ENCODE measurements around the gene VWC2L.

DNA sequence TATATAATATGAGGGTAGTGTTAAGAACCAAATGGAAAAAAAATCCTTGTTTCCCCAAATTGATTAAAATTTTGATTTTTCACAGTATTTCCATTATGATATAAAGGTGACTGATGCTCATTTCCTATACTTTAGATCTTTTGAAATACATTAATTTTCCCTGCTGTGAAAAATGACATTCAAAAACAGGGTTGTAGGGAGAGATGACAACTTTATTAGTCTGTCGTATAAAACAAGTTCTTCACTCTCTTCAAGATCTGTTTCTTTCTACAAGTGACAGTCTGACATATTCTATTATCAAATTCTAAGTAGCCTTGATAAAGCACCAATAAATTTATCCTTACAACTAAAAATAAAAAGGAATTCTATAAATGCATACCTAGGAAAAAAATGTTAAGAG is 45.3 kb upstream of the VWC2L start:
- TF ChIP-seq, protein P1, sequence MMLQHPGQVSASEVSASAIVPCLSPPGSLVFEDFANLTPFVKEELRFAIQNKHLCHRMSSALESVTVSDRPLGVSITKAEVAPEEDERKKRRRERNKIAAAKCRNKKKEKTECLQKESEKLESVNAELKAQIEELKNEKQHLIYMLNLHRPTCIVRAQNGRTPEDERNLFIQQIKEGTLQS (IDR thresholded peaks at IDR 0.05): no peak
- TF ChIP-seq TAF1 (conservative IDR thresholded peaks at IDR 0.05): no peak
- TF ChIP-seq, protein P2, sequence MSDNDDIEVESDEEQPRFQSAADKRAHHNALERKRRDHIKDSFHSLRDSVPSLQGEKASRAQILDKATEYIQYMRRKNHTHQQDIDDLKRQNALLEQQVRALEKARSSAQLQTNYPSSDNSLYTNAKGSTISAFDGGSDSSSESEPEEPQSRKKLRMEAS (IDR thresholded peaks at IDR 0.05): no peak
- TF ChIP-seq, protein P3, sequence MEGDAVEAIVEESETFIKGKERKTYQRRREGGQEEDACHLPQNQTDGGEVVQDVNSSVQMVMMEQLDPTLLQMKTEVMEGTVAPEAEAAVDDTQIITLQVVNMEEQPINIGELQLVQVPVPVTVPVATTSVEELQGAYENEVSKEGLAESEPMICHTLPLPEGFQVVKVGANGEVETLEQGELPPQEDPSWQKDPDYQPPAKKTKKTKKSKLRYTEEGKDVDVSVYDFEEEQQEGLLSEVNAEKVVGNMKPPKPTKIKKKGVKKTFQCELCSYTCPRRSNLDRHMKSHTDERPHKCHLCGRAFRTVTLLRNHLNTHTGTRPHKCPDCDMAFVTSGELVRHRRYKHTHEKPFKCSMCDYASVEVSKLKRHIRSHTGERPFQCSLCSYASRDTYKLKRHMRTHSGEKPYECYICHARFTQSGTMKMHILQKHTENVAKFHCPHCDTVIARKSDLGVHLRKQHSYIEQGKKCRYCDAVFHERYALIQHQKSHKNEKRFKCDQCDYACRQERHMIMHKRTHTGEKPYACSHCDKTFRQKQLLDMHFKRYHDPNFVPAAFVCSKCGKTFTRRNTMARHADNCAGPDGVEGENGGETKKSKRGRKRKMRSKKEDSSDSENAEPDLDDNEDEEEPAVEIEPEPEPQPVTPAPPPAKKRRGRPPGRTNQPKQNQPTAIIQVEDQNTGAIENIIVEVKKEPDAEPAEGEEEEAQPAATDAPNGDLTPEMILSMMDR (IDR thresholded peaks at IDR 0.05; ENCODE audit: low read depth, low read length, missing input control): no peak
- TF ChIP-seq, protein P4, sequence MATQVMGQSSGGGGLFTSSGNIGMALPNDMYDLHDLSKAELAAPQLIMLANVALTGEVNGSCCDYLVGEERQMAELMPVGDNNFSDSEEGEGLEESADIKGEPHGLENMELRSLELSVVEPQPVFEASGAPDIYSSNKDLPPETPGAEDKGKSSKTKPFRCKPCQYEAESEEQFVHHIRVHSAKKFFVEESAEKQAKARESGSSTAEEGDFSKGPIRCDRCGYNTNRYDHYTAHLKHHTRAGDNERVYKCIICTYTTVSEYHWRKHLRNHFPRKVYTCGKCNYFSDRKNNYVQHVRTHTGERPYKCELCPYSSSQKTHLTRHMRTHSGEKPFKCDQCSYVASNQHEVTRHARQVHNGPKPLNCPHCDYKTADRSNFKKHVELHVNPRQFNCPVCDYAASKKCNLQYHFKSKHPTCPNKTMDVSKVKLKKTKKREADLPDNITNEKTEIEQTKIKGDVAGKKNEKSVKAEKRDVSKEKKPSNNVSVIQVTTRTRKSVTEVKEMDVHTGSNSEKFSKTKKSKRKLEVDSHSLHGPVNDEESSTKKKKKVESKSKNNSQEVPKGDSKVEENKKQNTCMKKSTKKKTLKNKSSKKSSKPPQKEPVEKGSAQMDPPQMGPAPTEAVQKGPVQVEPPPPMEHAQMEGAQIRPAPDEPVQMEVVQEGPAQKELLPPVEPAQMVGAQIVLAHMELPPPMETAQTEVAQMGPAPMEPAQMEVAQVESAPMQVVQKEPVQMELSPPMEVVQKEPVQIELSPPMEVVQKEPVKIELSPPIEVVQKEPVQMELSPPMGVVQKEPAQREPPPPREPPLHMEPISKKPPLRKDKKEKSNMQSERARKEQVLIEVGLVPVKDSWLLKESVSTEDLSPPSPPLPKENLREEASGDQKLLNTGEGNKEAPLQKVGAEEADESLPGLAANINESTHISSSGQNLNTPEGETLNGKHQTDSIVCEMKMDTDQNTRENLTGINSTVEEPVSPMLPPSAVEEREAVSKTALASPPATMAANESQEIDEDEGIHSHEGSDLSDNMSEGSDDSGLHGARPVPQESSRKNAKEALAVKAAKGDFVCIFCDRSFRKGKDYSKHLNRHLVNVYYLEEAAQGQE (IDR thresholded peaks at IDR 0.05): no peak
- TF ChIP-seq YY1 (IDR thresholded peaks at IDR 0.05): no peak
- TF ChIP-seq EGR1 (IDR thresholded peaks at IDR 0.05; ENCODE audit: low read depth in 2 of 2): no peak
- TF ChIP-seq GABPA (IDR thresholded peaks at IDR 0.05 in 1 of 2, conservative IDR thresholded peaks at IDR 0.05 in 1 of 2): no peak
- TF ChIP-seq NR2F2 (IDR thresholded peaks at IDR 0.05): no peak
- TF ChIP-seq SP1 (IDR thresholded peaks at IDR 0.05): no peak
- no peak for TF ChIP-seq JUND (IDR thresholded peaks at IDR 0.05)
- TF ChIP-seq RAD21 (IDR thresholded peaks at IDR 0.05): no peak
- TF ChIP-seq, protein P5, sequence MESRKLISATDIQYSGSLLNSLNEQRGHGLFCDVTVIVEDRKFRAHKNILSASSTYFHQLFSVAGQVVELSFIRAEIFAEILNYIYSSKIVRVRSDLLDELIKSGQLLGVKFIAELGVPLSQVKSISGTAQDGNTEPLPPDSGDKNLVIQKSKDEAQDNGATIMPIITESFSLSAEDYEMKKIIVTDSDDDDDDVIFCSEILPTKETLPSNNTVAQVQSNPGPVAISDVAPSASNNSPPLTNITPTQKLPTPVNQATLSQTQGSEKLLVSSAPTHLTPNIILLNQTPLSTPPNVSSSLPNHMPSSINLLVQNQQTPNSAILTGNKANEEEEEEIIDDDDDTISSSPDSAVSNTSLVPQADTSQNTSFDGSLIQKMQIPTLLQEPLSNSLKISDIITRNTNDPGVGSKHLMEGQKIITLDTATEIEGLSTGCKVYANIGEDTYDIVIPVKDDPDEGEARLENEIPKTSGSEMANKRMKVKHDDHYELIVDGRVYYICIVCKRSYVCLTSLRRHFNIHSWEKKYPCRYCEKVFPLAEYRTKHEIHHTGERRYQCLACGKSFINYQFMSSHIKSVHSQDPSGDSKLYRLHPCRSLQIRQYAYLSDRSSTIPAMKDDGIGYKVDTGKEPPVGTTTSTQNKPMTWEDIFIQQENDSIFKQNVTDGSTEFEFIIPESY (IDR thresholded peaks at IDR 0.05): no peak
- TF ChIP-seq RXRA (IDR thresholded peaks at IDR 0.05): no peak
